GM21423 (cell line): Measurements from ENCODE around the gene TMEM145.
"Not testable (repeated sequence)": the region's sequence is repeated elsewhere in the genome, so short reads cannot be mapped to it uniquely, and the experiment has no call there.

ENCODE experiments used
- ATAC-seq: cut with Tn5 transposase; IDR thresholded peaks from one replicate; pipeline ENCODE4 v1.9.1; 2021; ENCODE audit warnings: mild to moderate bottlenecking, moderate library complexity; ENCODE audit not compliant: unreplicated experiment

The TMEM145 gene

DNA sequence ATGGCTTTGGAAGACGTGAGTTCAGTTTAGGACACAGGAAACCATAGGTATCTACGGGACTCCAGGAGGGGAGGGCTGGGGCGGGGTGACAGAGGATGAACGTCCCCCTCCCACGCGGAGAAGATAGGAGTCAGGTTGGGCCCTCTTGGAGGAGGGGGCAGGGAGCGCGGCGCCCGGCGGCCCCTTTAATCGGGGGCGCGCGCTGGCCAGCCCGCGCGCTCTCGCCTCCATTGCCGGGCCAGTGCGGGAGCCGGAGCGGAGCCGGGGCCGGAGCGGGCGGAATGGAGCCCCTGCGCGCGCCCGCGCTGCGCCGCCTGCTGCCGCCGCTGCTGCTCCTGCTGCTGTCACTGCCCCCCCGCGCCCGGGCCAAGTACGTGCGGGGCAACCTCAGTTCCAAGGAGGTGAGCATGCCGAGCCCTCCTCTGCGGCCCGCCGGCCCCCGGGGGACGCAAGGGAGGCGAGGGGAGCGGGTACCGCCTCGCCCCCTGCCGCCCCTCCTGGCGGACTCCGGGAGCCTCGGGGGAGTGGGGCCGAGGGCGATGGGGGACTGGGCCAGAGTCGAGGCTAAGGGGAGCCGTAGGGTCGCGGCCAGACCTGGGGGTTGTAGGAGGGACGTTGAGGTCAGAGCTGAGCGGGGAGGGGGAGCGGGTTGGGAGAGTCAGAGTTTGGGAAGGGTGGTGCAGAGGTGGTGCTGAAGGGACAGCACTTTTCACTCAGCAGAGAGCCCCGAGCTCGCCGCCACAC, at the start of gene TMEM145:
Gene TMEM145, plus strand, starts transcription at position 214 of the 744 bp plus-strand sequence. Its CDS starts 68 bp downstream, at position 282.
- ATAC-seq, result no peak

DNA sequence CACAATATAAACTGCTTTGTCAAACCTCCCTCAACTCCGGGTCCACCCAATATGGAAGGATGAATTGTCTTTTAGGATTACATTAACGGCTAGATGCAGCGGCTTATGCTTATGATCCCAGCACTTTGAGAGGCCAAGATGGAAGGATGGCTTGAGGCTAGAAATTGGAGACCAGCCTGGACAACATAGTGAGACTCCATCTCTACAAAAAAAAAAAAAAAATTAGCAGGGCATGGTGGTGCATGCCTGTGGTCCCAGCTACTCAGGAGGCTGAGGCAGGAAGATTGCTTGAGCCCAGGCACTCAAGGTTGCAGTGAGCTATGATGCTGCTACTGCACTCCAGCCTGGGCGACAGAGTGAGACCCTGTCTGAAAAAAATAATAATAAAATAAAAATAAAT, 47.0 kb upstream of the TMEM145 start:
- ATAC-seq, result not testable (repeated sequence)

DNA sequence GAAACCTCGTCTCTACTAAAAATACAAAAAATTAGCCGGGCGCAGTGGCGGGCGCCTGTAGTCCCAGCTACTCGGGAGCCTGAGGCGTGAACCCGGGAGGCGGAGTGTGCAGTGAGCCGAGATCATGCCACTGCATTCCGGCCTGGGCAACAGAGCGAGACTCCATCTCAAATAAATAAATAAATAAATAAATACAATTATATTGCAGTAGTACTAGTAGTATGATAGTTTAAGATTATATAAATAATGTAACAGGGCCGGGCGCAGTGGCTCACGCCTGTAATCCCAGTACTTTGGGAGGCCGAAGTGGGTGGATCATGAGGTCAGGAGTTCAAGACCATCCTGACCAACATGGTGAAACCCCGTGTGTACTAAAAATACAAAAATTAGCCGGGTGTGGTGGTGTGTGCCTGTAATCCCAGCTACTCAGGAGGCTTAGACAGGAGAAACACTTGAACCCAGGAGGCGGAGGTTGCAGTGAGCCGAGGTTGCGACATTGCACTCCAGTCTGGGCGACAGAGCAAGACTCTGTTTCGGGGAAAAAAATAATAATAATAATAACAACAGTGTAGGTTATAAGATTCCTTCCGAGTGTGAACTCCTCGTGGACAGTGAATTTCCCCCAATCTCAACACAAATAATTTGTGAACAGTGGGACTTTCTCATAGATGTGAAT, 46.0 kb upstream of the TMEM145 start:
- not testable (repeated sequence) for ATAC-seq

DNA sequence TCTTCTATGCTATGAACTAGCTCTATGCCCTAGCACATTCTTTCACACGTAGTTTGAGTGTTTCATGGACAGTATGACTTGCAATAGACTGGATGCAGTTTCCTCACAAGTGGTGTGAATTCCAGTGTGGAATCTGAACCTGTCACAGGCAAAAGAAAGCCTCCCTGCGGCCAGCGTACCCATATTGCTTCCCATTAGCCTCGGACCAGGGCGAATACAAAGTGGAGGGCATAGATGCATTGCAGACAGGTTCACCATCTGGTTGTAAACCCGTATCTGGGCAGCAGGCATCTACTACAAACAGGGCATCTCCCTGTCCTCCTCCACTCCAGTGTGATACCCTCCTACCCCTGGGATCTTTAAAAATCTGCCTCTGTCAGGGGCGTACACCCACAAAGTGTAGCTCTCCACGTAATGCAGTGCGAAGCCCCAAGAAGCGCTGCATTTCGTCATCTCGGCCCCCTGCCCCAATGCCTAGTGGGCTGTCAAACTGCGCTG, 45.4 kb upstream of the TMEM145 start:
- no peak for ATAC-seq

DNA sequence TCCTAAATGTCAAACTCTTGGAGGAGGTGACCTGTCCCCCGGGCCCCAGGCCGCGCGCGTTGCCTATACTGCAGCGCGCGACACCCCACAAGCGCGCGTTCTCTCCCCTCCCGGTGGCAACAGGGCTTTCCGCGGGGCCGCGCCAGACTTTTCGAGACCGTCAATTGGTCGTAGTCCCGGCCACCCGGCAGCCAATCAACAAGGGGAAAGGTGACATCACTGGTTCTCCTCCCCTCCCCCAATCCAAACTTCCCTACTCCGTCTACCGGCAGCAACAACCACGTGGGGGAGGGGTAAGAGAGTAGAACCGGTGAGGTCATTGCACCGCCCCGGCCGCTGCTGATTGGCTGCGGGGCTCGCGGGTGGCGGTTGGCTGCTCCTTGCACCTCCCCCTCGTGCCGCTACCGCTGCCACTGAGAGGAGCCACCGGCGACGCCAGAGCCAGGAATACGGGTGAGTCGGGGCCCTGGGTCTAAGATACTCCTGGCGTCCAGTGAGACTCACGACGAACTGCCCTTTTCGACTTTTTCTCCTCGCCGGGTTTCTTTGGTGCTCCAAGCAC, 44.9 kb upstream of the TMEM145 start:
- peak; percentile 51 for ATAC-seq

DNA sequence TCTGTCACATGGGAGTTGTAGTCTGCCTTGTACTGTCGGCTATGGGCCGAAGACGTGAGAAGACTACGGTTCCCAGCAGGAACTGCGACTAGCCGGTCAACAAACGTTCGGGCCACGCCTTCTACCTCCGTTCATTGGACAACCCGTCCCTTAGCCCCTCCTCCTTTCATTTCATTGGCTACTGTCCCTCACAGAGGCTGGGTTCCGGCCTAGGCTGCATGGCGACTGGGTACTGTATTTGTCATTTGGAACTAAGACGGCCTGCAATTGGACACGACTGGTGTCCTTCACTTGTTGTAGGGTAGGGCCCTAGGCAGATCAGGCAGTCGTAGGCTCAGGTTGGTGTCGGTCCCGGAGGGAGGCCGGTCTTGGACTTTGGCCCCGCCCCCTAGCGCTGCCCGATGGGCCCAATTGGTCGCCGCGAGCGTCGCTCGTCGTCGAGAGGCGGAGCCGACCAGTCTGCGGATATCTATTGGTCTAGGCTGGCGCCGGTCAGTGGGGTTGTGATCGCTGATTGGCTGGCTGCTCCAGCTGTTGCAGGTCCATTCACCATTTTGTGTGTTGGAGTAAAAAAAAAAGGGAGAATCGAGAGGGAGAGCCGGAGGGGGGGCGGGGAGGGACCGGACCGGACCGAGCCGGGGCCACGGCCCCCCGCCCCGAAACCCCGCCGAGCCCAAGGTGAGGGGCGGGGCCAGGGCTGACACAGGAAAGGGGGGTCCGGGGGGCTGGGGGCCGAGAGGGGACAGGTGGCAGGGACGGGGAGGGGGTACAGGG, 44.2 kb upstream of the TMEM145 start, which contains the start of gene CIC:
Gene CIC, plus strand, starts transcription at position 549 of the 774 bp plus-strand sequence. CDS start 2,532 bp downstream, outside the sequence.
- ATAC-seq, result peak; percentile 75

DNA sequence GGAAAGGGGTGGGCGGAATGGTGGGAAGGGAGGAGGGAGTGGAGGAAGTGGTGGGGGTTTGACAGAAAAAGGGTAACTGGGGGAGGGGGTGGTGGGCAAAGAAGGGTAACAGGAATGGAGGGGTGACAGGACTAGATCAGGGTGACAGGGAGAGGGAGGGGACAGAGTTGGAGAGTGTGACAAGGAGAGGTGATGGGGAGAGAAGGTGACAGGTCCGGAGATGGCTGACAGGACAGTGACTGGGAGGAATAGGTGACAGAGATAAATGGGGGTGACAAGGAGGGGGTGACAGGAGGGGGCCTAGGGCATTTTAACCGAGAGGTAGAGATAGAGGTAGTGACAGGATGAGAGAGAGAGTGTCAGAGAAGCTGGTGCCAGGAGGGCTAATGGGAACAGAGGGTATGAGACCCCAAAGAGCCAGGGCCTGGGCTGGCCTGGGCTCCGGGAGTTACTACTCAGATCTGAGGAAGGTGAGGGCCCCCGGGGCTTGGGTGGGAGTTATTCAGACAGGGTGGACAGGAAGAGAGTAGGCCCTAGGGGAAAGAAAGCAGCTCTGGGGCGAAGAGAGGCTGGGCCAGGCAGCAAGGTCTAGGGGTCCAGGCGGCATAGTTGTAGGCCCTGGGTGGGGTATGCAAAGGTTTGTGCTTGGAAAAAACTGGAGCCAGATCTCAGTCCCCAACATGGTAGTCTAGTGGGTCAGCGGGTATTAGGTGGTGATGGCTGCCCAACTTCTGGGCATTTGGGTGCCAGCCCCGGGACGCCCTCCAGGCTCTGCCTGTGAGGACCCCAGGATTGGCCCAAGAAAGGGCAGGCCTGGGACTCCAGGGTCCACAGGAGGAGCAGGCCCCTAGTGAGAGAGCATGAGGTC, 43.4 kb upstream of the TMEM145 start:
- ATAC-seq, result no peak

DNA sequence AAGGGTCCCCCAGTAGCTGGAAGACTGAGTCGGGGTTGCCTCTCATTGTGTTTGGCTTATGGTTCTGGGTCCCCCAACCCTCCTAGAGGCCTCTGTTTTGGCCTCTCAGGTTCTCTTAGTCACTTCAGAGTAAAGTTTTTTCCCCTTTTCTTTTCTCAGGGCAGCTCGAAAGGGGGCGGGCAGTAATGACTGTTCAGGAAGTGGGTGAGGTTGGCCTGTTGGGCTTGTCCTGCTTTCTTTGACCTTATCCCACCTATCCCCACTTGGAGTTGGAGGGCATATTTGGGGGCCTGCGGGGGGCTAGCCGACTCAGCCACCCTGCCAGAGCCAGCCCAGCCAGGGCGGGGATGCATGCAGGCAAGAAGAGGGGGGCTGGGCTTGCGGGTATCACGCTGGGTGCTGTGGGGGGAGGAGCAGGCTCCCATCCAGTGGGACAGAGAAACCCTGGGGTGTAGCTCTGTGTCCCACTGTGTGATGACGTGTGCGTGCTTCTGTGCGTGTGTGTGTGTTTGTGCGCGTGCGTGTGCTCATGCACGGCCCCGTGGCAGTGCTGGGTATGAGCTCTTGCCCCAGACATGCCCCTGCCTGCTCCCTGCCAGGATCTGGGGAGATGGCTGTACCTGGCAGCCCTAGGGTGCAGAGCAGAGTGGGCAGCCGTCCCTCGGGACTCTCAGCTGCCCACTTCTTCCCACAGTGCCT, 42.6 kb upstream of the TMEM145 start:
- ATAC-seq, result no peak

DNA sequence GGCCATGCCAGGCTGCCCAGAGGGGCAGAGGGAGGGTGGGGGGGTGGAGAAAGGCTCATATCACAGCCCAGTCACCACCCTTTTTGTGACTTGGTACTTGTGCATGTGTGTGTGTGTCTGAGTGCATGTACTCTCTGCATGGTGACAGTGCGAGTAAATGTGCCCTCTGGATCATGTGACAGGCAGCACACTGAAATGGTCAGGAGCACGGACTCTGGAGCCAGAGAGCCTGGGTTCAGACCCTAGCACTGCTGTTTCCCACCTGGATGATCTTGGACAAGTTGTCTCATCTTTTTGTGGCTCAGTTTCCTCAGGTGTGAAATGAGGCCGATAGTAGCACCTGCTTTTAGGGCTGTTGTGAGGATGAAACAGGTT, 42.1 kb upstream of the TMEM145 start:
- no peak for ATAC-seq

DNA sequence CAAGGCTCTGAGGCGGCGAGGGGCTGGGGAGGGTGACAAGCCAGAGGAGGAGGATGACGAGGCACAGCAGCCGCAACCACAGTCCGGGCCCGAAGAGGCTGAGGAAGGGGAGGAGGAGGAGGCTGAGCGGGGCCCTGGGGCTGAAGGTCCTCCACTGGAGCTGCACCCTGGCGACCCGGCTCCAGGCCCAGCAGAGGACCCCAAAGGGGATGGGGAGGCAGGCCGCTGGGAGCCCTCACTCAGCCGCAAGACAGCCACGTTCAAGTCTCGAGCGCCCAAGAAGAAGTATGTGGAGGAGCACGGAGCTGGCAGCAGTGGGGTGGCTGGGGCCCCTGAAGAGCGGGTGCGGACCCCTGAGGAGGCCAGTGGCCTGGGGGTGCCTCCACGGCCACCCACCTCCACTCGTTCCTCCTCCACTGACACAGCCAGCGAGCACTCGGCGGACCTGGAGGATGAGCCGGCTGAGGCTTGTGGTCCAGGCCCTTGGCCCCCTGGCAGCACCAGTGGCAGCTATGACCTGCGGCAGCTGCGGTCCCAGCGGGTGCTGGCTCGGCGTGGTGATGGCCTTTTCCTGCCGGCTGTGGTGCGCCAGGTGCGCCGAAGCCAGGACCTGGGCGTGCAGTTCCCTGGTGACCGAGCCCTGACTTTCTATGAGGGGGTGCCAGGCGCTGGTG, 41.1 kb upstream of the TMEM145 start:
- ATAC-seq, result no peak

DNA sequence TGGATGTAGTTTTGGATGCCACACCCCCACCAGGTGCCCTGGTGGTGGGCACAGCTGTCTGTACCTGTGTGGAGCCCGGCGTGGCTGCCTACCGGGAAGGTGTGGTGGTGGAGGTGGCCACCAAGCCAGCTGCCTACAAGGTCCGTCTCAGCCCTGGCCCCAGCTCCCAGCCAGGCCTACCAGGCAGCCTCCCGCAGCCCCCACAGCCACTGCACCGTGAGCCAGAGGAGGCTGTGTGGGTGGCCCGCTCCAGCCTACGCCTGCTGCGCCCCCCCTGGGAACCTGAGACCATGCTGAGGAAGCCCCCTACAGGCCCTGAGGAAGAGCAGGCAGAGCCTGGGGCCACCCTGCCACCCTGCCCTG, 40.6 kb upstream of the TMEM145 start:
- no peak for ATAC-seq

DNA sequence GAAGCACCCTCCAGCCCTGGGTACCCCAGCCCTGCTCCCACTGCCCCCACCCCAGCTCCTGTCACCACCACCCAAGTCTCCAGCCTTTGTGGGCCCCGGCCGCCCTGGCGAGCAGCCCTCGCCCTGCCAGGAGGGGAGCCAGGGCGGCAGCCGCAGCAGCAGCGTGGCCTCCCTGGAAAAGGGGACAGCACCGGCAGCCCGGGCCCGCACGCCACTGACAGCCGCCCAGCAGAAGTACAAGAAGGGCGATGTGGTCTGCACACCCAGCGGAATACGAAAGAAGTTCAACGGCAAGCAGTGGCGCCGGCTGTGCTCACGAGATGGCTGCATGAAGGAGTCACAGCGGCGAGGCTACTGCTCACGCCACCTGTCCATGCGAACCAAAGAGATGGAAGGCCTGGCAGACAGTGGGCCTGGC, 40.1 kb upstream of the TMEM145 start:
- no peak for ATAC-seq

DNA sequence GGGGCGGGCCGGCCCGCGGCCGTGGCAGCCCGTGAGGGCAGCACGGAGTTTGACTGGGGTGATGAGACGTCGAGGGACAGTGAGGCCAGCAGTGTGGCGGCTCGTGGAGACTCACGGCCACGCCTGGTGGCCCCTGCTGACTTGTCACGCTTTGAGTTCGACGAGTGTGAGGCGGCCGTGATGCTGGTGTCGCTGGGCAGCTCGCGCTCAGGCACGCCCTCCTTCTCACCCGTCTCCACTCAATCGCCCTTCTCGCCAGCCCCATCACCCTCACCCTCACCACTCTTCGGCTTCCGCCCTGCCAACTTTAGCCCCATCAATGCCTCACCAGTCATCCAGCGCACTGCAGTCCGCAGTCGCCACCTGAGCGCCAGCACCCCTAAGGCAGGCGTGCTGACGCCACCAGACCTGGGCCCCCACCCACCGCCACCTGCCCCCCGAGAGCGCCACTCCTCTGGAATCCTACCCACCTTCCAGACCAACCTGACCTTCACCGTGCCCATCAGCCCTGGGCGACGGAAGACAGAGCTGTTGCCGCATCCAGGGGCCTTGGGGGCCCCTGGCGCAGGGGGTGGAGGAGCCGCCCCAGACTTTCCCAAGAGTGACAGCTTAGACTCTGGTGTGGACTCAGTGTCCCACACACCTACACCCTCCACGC, 39.6 kb upstream of the TMEM145 start:
- no peak for ATAC-seq

DNA sequence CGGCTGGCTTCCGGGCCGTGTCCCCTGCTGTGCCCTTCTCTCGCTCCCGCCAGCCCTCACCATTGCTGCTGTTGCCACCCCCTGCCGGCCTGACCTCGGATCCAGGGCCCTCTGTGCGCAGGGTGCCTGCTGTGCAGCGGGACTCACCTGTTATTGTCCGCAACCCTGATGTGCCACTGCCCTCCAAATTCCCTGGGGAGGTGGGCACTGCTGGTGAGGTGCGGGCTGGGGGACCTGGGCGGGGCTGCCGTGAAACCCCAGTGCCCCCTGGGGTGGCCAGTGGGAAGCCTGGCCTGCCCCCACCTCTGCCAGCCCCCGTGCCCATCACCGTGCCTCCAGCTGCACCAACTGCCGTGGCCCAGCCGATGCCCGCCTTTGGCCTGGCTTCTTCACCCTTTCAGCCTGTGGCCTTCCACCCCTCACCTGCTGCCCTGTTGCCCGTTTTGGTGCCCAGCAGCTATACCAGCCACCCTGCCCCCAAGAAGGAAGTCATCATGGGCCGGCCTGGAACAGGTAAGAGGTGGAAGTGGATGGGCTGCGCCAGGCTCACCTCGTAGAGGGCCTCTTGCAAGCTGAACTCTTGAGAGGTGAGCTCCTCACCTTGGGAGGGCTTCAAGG, 38.9 kb upstream of the TMEM145 start:
- ATAC-seq, result no peak

DNA sequence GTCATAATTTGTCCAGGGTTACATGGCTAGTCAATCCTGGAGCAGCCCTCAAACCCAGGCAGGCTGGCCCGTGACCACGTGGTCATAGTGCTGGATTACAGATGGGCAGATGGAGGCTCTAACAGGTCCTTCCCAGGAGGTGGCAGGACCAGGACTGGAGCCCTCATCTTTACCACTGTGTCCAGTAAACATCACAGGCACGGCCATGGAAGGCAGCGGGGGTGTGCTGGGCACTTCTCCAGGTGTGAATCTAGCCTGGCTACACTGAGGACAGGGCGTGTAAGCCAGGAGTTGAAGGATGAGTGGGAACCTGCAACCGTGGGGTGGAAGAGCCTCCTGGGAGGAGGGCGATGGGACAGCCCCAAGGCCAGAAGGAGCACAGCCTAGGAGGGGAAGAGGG, 38.0 kb upstream of the TMEM145 start:
- no peak for ATAC-seq

DNA sequence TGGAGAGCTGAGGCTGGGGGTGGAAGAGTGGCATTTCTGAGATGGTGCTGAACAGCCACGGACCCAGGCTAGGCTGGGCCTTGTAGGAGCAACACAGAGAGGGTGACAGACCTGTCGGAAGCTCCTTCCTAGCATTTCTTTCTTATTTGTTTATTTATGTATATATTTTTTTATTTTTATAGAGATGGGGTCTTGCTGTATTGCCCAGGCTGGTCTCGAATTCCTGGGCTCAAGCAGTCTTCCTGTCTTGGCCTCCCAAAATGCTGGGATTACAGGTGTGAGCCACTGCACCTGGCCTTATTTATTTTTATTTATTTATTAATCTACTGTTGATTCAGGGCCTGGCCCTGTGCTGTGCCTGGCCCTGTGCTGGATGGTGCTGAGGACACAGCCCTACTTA, 37.6 kb upstream of the TMEM145 start:
- ATAC-seq, result no peak

DNA sequence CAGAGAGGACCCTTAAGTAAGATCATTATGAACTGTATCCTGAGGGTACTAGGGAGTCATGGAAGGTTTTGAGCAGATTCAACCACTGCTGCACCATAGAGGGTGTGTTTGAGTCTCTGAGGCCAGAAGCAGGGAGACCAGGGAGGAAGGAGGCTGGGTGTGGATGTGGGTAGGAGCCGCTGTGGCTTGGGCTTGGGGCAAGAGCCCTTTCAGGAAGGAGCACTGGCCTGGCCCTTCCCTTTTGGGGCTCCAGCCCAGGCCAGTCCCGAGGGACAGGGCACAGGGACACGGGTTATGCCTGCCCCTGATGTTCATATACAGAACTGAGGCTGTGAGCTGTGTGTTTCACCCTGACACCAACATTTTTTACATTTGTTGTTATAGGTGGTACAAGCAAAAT, 36.8 kb upstream of the TMEM145 start:
- no peak for ATAC-seq

DNA sequence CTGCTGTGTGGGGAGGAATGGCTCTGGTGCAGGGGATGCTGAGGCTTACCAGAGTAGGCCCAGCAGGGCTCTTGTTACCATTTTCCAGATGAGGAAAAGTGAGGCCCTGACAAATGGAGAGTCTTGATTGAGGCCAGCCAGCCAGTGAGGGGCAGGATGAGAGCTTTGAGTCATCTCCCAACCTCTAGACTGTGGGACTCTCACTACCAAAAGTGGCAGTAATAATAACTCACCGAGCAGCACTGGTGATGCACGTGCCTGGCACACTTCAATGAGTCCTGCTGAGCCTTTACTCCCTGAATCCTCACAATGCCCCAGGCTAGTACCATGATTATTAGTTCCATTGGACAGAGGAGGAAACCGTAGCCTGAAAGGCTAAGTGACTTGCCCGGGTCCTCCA, 36.3 kb upstream of the TMEM145 start:
- no peak for ATAC-seq
